ENCODE data around the gene SYTL3. TPM values are rescaled to one million over a fixed set of nuclear protein-coding genes. Genes with fewer than 3 reads are reported as not detected.
"Not testable (repeated sequence)": the region's sequence is repeated elsewhere in the genome, so short reads cannot be mapped to it uniquely, and the experiment has no call there.

Gene SYTL3, protein sequence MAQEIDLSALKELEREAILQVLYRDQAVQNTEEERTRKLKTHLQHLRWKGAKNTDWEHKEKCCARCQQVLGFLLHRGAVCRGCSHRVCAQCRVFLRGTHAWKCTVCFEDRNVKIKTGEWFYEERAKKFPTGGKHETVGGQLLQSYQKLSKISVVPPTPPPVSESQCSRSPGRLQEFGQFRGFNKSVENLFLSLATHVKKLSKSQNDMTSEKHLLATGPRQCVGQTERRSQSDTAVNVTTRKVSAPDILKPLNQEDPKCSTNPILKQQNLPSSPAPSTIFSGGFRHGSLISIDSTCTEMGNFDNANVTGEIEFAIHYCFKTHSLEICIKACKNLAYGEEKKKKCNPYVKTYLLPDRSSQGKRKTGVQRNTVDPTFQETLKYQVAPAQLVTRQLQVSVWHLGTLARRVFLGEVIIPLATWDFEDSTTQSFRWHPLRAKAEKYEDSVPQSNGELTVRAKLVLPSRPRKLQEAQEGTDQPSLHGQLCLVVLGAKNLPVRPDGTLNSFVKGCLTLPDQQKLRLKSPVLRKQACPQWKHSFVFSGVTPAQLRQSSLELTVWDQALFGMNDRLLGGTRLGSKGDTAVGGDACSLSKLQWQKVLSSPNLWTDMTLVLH
- total RNA-seq, result 1 to 10 TPM; 3.7 to 4.4 TPM
- long read RNA-seq, partial matches to known transcripts, result 0 of 4 reads
- long read RNA-seq, other reads (novel, unspliced or antisense), result 4 of 4 reads

DNA sequence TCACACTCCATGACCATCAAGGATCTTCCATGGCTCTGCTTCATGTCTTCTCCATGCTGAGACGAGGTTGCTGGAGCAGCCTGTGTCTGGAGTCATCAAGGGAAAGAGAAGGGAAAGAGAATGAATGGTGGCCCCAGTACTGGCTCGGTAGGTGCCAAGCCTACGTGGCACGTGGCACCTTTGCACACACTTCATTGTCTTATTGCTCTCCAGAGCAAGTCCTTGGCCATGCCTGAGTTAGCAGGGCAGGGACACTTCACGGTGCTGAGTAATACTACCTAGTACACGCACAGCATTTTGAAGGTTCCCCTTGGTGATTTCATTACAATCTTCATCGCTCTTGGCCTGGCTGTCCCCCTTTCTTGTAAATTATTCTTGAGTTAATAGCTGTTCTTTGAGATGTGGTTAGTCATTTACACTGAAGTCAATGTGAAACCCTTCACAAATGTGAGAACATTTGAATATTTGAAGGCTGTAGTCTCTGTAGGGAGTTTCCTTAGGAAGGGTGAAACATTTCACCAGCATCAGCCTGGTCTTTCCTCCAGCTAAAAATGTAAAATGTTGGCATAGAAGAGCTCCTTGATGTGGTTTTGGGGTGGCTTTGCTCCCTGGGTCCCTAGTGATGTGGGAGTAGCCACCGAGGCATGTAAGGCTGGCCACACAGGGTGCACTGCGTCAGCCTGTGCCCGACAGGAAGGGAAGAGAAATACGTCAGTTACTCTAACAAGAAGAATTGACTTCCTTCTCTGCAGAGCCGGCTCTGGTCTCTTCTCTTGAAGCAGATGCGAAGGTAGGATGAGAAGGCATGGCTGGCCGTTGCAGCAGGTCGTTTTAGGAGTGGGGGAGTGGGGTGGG is at the start of gene SYTL3:
Gene SYTL3 (plus strand): TSS at position 766 of the 855 bp plus-strand sequence. CDS start 13,215 bp downstream, outside the sequence.
- intact Hi-C loops (cut with DNase I), result no loop called here
- DNase-seq, result peak; percentile 52
- peak; percentile 4 to 31 for ATAC-seq

DNA sequence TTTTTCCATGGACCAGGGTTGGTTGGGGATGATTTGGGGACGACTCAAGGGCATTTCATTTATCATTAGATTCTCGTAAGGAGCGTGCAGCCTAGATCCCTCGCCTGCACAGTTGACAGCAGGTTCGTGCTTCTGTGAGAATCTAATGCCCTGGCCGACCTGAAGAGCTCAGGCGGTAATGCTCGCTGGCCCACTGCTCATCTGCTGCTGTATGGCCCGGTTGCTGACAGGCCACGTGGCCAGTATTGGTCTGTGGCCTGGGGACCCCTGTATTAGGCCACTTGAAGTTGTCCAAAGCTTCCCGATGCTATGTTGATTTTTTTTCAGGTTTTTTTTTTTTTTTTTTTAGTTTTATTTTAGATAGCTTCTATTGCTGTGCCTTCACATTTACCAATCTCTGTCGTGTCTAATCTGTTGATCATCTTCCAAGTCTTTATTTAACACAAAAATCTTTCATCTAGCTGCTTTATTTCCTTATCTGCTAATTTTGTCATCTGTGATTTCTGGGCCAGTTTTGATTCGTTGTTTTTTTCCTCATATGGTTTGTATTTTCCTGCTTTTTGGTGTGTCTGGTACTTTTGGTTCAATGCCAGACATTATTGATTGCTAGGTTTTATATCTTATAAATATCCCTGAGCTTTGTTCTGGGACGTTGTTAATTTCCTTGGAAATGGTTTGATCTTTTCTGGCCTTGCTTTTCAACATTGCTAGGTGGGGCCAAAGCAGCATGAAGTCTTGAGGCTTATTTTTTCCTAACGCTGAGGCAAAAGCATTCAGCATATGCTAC is 46.4 kb upstream of the SYTL3 start:
- DNase-seq (no peak), ATAC-seq (no peak)
- intact Hi-C loops (cut with DNase I), result loop anchor here in 1 of 2 donors (5.0 kb wide), 1 partner anchor 381 kb away; no protein-coding TSS in a partner anchor

DNA sequence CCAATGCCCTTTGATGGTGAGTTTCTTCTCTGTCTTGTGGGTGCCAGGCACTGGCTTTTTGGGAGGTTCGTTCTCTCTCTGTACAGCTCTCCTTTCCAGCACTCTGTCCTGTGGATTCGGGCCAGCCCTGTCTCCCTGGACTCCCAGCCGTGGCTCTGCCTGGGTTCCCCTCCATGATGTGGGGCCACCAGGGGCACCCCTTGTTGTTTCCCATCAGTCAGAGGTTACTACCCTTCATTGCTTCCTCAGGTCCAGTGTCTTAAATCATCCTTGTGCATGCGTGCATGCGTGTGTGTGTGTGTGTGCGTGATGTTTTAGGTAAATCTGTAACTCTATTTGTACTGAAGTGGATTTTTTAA is 45.8 kb upstream of the SYTL3 start:
- DNase-seq (no peak), ATAC-seq (no peak)
- intact Hi-C loops (cut with DNase I), result loop anchor here in 1 of 2 donors (5.0 kb wide), 1 partner anchor 382 kb away; no protein-coding TSS in a partner anchor

DNA sequence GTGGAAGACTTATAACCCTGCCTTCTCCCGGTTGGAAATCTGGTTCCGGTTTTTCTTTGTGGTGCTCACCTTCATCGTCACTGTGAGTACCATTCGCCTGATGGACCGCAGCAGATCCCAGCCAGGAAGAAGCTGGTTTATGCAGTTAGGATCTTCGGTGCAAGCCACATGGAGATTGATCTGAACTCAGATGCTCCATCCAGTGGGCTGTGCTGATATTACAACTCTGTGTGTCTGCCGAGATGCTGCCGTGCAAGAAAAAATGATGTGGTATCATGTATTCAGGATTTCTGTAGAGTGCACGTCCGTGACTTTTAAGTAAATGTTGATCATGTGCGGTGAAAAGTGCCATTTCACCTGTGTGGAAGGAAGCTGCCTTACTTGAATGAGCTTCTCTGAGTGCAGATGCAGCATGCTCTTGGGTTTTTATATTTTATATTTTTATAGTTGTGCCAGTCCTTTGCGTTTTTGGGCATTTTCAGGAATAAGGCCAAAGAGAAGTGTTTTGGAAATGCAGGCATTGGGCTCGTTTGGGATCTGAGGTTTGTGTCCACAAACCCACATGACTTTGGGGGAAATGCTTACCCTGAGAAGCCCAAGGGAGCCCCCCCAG is 44.5 kb upstream of the SYTL3 start:
- intact Hi-C loops (cut with DNase I), result no loop called here
- DNase-seq (peak; percentile 60), ATAC-seq (peak; percentile 69 to 71)

DNA sequence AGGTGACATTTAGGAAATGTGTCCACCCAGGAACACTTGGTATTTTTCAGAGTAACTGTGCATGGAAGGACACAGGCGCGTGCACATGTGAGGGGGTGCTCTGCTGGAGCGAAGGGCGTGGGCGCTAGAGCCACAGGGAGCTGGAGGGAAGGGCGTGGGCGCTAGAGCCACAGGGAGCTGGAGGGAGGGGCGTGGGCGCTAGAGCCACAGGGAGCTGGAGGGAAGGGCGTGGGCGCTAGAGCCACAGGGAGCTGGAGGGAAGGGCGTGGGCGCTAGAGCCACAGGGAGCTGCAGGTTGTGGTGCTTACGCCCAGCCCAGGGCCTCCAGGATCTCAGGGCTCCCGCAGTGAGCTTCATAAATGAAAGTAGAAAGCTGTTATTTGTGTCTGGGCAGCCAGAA is 43.8 kb upstream of the SYTL3 start:
- DNase-seq; intact Hi-C loops (cut with DNase I); ATAC-seq: not testable (repeated sequence)

DNA sequence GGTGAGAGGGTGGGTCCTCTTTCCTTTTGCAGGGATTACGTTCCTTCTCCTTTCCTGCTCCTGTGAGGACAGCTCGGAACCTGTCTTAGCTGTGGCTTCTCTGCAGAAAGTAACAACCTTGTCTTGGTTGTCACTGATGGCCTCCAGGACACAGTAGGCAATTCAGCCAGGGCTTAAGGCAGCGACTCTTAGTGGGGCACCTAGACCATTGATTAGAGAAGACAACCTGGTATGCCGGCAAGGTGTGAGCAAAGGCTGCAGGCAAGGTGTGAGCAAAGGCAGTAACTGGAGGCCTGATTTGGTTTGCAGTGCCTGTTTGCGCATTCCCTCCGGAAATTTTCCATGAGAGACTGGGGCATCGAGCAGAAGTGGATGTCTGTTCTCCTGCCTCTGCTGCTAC is 42.9 kb upstream of the SYTL3 start:
- ATAC-seq (no peak), DNase-seq (no peak)
- intact Hi-C loops (cut with DNase I), result no loop called here

DNA sequence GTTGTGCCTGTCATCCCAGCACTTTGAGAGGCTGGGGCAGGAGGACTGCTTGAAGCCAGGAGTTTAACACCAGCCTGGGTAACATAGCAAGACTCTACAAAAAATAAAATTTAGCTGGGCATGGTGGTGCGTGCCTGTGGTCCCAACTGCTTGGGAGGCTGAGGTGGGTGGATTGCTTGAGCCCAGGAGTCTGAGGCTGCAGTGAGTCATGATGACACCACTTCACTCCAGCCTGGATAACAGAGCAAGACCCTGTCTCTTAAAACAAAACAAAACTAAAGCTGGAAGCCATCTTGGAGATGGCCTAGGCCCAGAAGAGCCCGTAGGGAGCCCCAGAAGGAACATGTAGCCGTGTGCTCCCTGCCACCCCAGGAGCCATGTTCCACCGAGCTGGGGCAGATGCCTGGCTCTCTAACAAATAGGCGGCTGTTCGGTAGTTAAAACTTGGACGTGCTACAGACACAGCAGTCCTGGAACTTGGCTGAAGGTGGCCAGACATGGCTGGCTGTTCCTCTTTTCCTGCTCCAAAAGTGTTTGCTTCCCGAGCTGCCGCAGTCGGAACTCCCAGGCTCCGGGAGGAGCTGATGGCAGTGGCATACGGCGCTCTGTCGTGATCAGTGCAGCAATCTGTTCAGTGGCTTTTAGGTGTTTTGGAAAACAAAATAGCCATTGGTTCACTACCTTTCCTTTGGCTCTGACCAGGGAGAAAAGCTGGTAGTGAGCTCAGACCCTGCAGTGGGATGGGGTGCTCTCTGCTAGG is 42.3 kb upstream of the SYTL3 start:
- intact Hi-C loops (cut with DNase I), result no loop called here
- no peak for ATAC-seq
- DNase-seq, result no peak

DNA sequence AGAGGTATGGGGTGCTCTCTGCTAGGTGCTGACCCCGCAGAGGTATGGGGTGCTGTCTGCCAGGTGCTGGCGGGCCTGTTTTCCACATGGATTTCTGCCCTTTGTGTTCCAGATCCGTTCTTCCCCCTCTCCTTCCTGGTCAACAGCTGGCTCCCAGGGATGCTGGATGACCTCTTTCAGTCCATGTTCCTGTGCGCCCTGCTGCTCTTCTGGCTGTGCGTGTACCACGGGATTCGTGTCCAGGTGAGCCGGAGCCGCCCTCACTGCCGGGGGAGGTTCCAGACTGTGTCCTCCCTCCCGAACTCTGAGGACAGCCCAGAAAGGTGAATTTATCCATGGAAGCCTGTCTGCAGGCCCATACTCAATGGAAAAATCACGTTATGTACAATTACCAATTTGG is 41.6 kb upstream of the SYTL3 start:
- ATAC-seq (no peak), DNase-seq (no peak)
- intact Hi-C loops (cut with DNase I), result no loop called here

DNA sequence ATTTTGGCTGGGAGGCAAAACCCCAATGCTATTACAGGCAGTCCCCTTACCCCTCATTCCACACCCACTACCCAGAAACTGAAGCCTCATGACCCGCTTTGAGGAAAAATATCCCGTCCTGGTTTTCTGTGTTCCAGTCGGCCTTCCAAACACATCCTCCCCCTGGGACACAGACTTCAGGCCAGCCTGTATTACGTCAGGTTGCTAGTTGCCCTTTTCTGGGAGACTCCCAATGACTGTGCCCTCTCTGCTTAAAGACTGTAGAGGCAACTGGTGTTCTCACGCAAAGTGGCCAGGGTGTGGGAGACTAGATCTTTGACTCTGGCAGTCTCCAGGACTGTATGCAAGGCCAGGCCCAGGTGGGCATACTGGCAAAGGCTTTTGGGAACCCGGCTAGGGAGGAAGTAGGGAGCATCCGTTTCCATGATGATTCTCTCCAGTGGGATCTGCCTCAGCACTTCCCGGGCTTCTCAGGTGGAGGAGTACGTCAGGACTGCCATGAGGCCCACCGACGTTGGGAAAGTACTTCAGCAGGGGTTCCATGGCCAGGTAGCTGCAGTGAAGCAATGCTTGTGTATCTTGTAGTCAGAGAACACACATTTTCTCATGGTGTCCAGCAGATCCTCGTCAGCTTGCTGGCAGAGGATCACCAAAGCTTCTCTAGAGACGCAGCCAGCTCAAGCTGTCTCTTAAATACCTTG is 40.2 kb upstream of the SYTL3 start:
- DNase-seq (no peak), ATAC-seq (peak in 1 of 2 donors; percentile 58)
- intact Hi-C loops (cut with DNase I), result no loop called here

DNA sequence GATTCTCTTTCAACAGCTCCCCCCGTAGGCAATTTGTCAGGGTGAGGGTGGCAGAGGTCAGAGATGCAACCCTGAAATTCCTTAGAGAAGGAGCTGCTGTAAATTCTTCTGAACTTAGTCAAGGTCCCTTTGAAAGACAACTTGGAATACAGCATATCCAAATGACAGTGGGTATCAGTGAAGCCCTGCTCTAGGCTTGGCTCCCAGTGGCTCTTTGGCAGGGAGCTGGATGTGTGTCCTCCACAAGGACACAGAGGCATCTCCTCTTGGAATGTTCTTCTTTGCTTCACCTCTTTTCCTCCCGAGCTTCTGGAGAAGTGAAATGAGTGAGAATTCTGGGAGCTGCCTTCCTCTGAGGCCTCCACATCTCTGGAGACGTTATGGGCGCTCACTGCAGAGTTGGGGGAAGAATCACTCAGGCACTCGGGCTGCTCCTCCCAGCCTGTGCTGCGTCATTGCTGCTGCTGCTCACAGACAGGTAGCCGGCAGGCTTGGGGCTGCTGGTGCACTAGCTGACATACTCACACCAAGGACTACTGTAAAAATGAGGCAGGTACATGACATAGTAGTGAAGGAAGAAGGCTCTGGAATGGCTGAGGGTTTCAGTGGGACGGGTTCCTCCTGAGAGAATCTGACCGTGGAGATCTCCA is 39.4 kb upstream of the SYTL3 start:
- ATAC-seq (peak; percentile 62 to 68), DNase-seq (no peak)
- intact Hi-C loops (cut with DNase I), result no loop called here

DNA sequence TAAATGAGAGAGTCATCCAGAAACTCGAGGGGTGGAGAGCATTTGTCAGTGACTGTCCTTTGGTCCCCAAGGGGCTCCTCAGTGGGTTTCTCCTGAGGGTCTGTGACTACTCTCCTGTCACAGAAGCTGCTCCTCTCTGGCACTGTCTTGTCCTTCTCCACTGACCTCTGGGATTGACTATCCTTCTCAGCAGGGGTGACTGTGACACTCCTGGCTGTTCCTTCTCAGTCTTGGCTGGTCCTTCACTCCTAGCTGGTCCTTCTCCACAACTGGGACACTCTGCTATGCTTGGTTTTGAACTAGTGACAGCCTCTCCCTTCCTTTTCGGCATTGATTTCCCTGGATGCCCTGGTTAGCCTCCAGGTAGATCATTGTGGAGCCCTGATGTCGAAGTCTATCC is 38.8 kb upstream of the SYTL3 start:
- intact Hi-C loops (cut with DNase I), result no loop called here
- peak in 1 of 2 donors; percentile 17 for ATAC-seq
- no peak for DNase-seq

DNA sequence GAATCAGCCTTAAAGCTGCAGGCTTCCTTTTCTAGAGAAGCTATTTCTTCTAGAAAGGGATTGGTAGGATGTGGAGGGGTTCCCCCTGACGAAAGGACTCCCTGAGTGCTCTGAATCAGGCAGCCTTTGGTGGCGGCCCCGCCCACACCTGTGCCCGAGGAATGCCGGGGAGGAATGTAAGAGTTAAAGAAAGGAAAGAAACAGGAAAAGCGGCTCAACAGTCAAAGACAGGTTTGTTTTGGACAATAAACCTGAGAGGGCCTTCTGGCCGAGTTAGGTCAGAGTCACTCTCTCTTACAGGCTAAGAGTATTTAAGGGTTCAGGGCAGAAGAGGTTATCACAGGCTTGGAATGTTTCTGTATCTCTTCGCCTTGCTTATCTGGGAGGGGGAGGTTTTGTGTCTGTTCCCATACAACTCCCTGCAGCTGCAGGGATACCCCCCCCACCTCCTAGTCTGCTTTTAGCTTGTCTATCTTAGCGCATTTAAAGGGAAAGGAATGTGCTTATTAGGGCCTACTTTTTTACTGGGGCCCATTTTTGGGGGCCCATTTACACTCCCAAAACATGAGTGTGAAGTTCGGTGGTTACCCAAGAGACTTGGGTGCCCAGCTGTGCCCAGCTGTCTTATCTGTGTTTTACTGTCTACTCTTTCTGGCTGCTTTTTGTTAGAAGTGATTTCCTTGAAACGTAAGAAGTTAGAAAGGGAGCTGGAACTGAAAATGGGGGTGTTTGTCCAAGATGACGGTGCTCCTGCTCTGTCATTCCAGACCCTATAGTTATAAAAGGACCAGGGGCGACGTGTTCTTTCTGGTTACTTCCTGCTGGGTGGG is 38.1 kb upstream of the SYTL3 start:
- intact Hi-C loops (cut with DNase I), result no loop called here
- ATAC-seq, result peak; percentile 45 to 56
- DNase-seq, result no peak

DNA sequence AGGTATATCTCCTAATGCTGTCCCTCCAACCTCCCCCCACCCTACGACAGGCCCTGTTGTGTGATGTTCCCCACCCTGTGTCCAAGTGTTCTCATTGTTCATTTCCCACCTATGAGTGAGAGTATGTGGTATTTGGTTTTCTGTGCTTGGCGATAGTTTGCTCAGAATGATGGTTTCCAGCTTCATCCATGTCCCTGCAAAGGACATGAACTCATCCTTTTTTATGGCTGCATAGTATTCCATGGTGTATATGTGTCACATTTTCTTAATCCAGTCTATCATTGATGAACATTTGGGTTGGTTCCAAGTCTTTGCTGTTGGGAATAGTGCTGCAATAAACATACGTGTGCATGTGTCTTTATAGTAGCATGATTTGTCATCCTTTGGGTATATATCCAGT is 35.2 kb upstream of the SYTL3 start:
- ATAC-seq; DNase-seq; intact Hi-C loops (cut with DNase I): not testable (repeated sequence)

DNA sequence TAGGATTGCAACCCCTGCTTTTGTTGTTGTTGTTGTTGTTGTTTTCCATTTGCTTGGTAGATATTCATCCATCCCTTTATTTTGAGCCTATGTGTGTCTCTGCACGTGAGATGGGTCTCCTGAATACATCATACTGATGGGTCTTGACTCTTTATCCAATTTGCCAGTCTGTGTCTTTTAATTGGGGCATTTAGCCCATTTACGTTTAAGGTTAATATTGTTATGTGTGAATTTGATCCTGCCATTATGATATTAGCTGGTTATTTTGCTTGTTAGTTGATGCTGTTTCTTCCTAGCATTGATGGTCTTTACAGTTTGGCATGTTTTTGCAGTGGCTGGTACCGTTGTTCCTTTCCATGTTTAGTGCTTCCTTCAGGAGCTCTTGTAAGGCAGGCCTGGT is 31.6 kb upstream of the SYTL3 start:
- intact Hi-C loops (cut with DNase I); DNase-seq; ATAC-seq: not testable (repeated sequence)

DNA sequence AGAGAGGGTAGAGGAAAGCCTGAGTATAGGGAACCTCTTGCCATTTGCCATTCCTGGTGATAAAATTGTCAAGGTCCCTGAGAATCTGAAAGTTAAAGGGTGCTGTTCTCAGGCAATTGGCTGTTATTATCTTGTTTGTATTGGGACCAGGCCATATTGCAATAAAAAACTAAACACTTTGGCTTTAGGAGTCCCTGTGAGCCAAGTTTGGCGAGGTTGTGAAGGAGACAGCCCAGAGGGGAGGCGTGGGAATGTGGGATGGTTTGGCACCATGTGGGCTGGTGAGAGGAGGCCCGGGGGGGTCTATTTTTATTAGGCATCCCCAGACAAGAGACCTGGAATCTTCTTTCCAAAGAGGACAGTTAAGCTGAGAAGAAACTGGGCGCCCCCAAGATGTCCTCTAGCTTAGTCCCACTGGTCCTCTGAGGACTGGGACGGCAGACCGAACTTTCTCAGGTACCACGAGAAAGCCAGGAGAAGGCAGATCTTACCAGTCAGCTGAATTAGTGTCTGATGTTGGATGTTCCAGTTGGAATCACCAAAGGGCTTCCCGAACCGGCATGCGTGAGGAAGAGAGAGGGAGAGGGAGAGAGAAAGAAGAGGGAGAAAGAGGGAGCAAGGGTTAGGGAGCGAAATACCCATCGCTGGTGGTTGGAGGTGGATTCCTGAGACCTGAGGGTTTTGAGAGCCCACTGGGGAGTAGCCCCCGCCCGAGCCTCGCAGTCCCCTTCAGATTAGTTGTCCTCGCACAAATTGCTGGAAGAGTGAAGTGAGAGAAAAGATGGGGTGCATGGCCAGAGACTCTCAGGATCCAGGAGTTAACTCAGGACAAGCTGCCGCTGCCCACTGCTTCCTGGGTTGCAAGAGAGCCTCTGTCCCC is 29.7 kb upstream of the SYTL3 start:
- DNase-seq (no peak), ATAC-seq (peak in 1 of 2 donors; percentile 18)
- intact Hi-C loops (cut with DNase I), result no loop called here

Measured in left cardiac atrium (tissue), 4 donors.